GM12891 (cell line): Measurements from ENCODE around the gene PIAS1.

Source experiments
- PAX5 ChIP-seq: IDR thresholded peaks from 2 replicates; pipeline ENCODE4 v1.6.1; 2011; ENCODE audit warnings: low read length, moderate library complexity, mild to moderate bottlenecking; ENCODE audit not compliant: insufficient read depth, severe bottlenecking
- POLR2A ChIP-seq: IDR thresholded peaks from 2 replicates; pipeline ENCODE4 v1.6.1; 2011; ENCODE audit warnings: low read depth, low read length, control low read depth
- POLR2AphosphoS5 ChIP-seq: IDR thresholded peaks from 2 replicates; pipeline ENCODE4 v1.6.1; 2011; ENCODE audit warnings: low read depth, low read length, control low read depth
- POU2F2 ChIP-seq: IDR thresholded peaks from 2 replicates; pipeline ENCODE4 v1.6.1; 2011; ENCODE audit warnings: low read depth, mild to moderate bottlenecking, control low read depth, low read length, moderate library complexity
- TAF1 ChIP-seq: IDR thresholded peaks from 2 replicates; pipeline ENCODE4 v1.6.1; 2011; ENCODE audit warnings: low read depth, low read length, control low read depth

DNA sequence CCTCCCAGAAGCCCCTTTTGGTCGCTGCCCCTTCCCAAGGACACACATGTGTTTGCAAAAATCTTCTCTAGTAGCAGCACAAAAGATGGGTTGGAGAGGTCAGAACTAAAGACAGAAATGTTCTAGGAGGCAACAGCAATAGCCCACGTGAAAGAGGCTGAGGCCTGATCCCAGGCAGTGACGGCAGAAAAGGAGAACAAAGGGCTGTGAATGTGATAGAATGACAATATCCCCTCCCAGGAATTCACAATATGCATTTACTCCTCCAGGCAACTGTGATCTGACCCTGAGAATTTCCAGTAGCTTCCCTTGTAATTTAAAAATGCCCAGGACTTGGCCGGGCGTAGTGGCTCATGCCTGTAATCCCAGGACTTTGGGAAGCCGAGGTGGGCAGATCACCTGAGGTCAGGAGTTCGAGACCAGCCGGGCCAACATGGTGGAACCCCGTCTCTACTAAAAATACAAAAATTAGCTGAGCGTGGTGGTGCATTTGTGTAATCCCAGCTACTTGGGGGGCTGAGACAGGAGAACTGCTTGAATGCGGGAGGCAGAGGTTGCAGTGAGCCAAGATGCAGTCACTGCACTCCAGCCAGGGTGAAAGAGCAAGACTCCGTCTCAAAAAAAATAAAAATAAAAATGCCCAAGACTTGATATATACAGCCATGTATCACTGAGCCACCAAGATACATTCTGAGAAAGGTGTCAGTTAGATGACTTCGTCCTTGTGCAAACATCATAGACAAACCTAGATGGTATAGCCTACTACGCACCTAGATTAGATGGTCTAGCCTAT, 43.6 kb upstream of the PIAS1 start:
- TF ChIP-seq POLR2A, result no peak
- no peak for TF ChIP-seq TAF1
- no peak for TF ChIP-seq POLR2AphosphoS5
- TF ChIP-seq PAX5, result no peak
- no peak for TF ChIP-seq POU2F2
